Pons (tissue), 1 donor: ENCODE measurements around the gene OSBPL6.

ENCODE experiments used
- DNase-seq: peaks from one replicate; pipeline ENCODE4 v3.0.0-alpha.2; 2016; ENCODE audit warnings: low spot score

OSBPL6 gene

GRCh38 chr2:178271629-178272333 is 77.5 kb downstream of the OSBPL6 start:
- DNase-seq: peak; percentile 47

GRCh38 chr2:178273787-178274360 is 79.6 kb downstream of the OSBPL6 start:
- DNase-seq: no peak

GRCh38 chr2:178275600-178275999 is 81.3 kb downstream of the OSBPL6 start:
- peak; percentile 61 for DNase-seq

- DNase-seq: no peak
Observed at GRCh38 chr2:178277741-178278197, 83.5 kb downstream of the OSBPL6 start.

- no peak for DNase-seq
Observed at GRCh38 chr2:178279142-178279541, 84.8 kb downstream of the OSBPL6 start.

GRCh38 chr2:178279636-178280035 is 85.3 kb downstream of the OSBPL6 start:
- no peak for DNase-seq

- DNase-seq: peak; percentile 42
Observed at GRCh38 chr2:178280244-178280852, 86.0 kb downstream of the OSBPL6 start.

- peak; percentile 54 for DNase-seq
Observed at GRCh38 chr2:178282075-178282815, 87.9 kb downstream of the OSBPL6 start.

- DNase-seq: no peak
Observed at GRCh38 chr2:178283341-178283918, 89.1 kb downstream of the OSBPL6 start.

GRCh38 chr2:178284613-178285286 is 90.4 kb downstream of the OSBPL6 start:
- no peak for DNase-seq

- DNase-seq: no peak
Observed at GRCh38 chr2:178285287-178285615, 90.9 kb downstream of the OSBPL6 start.

GRCh38 chr2:178286636-178287035 is 92.3 kb downstream of the OSBPL6 start:
- DNase-seq: no peak

GRCh38 chr2:178287652-178288344 is 93.5 kb downstream of the OSBPL6 start:
- DNase-seq: no peak

- DNase-seq: no peak
Observed at GRCh38 chr2:178291703-178292102, 97.4 kb downstream of the OSBPL6 start.

- DNase-seq: no peak
Observed at GRCh38 chr2:178292586-178292985, 98.3 kb downstream of the OSBPL6 start.

- DNase-seq: no peak
Observed at GRCh38 chr2:178295115-178295514, 100.8 kb downstream of the OSBPL6 start.

- no peak for DNase-seq
Observed at GRCh38 chr2:178295906-178296305, 101.6 kb downstream of the OSBPL6 start.

GRCh38 chr2:178296394-178297090 is 102.2 kb downstream of the OSBPL6 start:
- DNase-seq: no peak

GRCh38 chr2:178297091-178297411 is 102.7 kb downstream of the OSBPL6 start:
- DNase-seq: no peak

- DNase-seq: no peak
Observed at GRCh38 chr2:178298785-178299212, 104.5 kb downstream of the OSBPL6 start.
